GM12865 (cell line): ENCODE results near the gene ZNF99.

Experiments
- DNase-seq: peaks from one replicate; pipeline ENCODE4 v3.0.0; 2010; ENCODE audit warnings: low read depth
- H3K4me3 ChIP-seq: 2 replicates; pipeline ENCODE4 v1.5.1; 2011; ENCODE audit warnings: mild to moderate bottlenecking, low read depth, low read length, control low read depth
- CTCF ChIP-seq: IDR thresholded peaks from 2 replicates; pipeline ENCODE4 v1.5.1; 2011; ENCODE audit warnings: low read length, control low read depth, low read depth, inconsistent platforms; ENCODE audit not compliant: insufficient read depth; ENCODE audit errors: missing control alignments

ZNF99 gene

DNA sequence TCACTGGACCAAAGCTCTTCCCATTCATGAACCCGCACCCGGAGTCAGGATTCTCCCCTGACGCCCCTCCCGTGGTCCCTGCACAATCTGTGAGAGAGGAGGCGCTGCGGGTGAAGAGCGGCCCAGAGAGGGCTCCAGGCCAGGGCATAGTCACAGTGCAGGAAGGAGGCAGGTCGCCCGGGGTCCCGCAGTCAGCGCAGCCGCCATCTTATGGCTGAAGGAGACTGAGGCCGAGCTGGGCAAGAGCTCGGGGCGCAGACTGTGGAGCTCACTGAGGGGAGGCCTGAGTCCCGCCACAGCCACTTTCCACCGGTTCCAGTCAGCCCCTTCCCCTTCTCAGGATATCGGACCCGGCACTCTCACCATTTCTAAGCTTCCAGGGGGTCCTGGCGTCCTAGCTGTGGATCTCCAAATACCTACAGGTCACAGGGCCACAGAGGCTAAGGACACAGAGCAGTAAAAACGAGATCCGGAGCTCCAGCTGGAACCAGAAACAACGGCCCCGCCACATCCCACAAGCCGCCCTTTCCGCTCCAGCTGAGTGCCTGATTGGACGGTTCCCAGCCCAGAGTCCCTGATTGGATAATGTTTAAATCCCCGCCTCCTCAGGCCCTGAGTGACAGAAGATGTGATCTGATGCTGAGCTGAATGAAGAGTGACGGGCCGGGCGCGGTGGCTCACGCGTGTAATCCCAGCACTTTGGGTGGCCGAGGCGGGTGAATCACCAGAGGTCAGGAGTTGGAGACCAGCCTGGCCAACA is at the start of gene ZNF99:
Gene ZNF99 (minus strand): TSS at position 501 of the 760 bp plus-strand sequence. CDS start 135 bp downstream, at position 366.
- H3K4me3 ChIP-seq, result no peak within 1 kb of the TSS
- TF ChIP-seq CTCF, result no peak
- no peak for DNase-seq

DNA sequence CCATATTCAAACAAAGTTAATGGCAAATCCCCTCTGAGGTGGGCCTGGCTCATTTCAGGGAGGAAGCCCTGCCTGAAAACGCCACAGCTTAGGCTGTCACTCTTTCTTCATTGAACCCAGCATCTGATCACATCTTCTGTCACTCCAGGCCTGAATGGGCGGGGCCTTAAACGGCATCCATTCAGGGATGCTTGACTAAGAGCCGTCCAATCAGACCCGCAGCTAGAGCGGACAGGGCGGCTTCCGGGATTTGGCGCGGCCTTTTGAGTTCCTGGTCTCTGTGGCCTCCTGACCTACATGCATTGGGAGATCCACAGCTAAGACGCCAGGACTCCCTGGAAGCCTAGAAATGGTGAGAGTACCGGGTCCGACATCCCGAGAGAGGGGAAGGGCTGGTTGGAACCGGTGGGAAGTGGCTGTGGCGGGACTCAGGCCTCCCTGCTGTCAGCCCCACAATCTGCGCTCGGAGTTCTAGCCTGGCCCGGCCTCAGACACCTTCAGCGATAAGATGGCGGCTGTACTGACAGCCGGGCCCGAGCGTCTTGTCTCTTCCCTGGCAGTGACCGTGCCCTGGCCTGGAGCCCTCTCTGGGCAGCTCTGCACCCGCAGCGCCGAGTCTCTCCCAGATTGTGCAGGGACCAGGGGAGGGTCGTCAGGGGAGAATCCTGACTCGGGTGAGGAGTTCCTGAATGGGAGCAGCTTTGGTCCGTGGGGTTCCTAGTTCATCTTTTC is 48.2 kb upstream of the ZNF99 start, which contains the start of gene ZNF723:
Gene ZNF723 (plus strand): TSS at position 261 of the 732 bp plus-strand sequence. CDS start 89 bp downstream, at position 350.
- no peak for TF ChIP-seq CTCF
- H3K4me3 ChIP-seq, result no peak within 1 kb of the TSS
- no peak for DNase-seq

DNA sequence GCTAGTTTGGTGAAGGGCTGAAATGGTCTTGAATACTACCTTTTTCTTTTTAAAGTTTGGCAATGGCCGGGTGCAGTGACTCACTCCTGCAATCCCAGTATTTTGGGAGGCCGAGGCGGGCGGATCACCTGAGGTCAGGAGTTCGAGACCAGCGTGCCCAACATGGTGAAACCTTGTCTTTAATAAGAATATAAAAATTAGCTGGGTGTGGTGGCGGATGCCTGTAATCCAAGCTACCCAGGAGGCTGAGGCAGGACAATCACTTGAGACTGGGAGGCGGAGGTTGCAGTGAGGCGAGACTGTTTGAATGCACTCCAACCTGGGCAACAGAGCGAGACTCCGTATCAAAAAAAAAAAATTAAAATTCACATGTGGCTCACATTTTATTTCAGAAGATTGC is 47.3 kb upstream of the ZNF99 start:
- DNase-seq, result no peak
- H3K4me3 ChIP-seq, result no peak overlapping the region
- no peak for TF ChIP-seq CTCF

- TF ChIP-seq CTCF, result no peak
- no peak for DNase-seq
- no peak overlapping the region for H3K4me3 ChIP-seq
Observed at GRCh38 chr19:22814124-22814523, 30.2 kb upstream of the ZNF99 start.

DNA sequence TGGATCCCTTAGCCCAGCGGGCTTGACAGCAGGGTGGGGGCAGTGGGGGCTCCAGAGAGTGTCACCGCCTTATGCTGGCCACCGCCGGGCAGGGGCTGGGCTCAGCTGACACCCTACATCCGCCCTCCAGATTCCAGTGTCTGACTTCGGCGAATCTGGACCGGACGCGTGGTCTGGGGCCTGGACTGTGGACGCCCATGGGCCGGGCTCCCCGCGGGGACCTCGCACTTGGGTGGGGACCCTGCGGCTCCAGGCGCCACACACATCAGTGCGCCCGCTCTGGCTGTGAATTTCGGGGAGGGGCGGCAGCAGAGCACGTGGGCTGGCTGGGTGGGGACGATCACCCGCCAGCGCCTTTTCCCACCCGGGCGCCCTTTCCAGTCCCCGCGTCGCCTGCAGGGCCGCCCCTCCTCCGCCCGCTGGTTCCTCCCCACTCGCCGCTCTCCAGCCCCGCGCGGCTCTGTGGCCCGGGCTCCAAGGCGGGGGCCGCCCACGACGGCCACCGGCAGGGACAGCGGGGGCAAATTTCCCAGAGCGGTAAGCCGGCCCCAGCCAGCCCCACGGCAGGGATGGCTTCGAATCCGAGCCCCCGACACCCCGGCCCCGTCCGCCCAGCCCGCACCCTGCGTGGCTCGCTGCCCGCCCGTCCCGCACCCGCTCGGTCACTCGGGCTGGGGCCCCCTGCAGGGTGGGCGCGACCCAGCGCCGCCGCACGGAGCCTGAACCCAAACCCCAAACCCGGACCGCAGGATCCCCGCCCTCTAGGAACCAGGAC is 23.3 kb upstream of the ZNF99 start:
- no peak overlapping the region for H3K4me3 ChIP-seq
- DNase-seq, result no peak
- TF ChIP-seq CTCF, result no peak

DNA sequence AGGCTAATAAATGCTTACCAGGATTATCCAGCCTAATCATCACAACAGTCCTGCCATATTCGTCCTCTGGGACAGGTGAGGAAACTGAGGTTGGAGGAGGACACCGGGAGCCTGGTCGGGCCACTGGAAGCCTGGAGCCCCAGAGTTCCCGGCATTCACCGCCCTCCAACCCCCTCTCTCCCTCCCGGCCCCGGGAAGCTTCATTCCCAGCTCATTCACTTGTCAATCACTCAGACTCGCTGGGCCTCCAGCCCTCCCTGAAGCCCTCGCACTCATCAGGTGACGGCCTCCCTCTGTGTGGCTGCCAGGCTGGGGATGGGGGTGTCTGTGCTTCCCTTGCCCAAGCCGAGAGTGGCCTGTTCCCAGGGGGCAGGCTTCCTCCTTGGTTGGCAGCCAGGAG is 22.5 kb upstream of the ZNF99 start:
- no peak overlapping the region for H3K4me3 ChIP-seq
- no peak for TF ChIP-seq CTCF
- no peak for DNase-seq
